ENCODE measurements around the gene PCCA.
A peak's percentile ranks its signal among the peaks of the same experiment; 100 is the strongest.

The PCCA gene

GRCh38 chr13:100397627-100398026, 308.7 kb downstream of the PCCA start:
- H3K4me3 ChIP-seq (ENCODE audit: control insufficient read depth, low read depth, low read length): no peak overlapping the region
- TF ChIP-seq, protein P1, sequence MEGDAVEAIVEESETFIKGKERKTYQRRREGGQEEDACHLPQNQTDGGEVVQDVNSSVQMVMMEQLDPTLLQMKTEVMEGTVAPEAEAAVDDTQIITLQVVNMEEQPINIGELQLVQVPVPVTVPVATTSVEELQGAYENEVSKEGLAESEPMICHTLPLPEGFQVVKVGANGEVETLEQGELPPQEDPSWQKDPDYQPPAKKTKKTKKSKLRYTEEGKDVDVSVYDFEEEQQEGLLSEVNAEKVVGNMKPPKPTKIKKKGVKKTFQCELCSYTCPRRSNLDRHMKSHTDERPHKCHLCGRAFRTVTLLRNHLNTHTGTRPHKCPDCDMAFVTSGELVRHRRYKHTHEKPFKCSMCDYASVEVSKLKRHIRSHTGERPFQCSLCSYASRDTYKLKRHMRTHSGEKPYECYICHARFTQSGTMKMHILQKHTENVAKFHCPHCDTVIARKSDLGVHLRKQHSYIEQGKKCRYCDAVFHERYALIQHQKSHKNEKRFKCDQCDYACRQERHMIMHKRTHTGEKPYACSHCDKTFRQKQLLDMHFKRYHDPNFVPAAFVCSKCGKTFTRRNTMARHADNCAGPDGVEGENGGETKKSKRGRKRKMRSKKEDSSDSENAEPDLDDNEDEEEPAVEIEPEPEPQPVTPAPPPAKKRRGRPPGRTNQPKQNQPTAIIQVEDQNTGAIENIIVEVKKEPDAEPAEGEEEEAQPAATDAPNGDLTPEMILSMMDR (conservative IDR thresholded peaks at IDR 0.05; ENCODE audit: control insufficient read depth, insufficient read depth, low read depth, low read length): no peak
- no peak for DNase-seq (ENCODE audit: low read depth)

- TF ChIP-seq, protein P1 (conservative IDR thresholded peaks at IDR 0.05; ENCODE audit: control insufficient read depth, insufficient read depth, low read depth, low read length): no peak
- H3K4me3 ChIP-seq (ENCODE audit: control insufficient read depth, low read depth, low read length): no peak overlapping the region
- no peak for DNase-seq (ENCODE audit: low read depth)
Measured at GRCh38 chr13:100398360-100398759, 309.5 kb downstream of the PCCA start.

DNA sequence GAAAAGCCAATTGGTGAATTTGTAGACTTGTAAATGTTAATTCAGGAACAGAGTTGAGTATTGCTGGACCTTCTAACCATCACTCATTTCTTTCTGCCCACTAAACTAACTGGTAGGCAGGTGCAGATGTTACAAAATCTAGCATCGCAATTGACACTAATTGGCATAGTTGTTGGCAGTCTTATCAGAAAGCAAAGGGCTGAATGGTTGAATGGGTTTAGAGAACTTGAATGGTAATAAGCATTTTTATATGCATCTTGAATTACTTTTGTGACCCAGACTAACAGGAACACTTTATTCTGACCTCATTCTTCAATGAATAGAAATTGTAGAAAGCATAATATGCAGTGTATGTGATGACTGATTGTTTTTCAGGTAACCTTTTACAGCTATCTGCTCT, 310.6 kb downstream of the PCCA start:
- no peak for DNase-seq (ENCODE audit: low read depth)
- TF ChIP-seq, protein P1 (conservative IDR thresholded peaks at IDR 0.05; ENCODE audit: control insufficient read depth, insufficient read depth, low read depth, low read length): no peak
- no peak overlapping the region for H3K4me3 ChIP-seq (ENCODE audit: control insufficient read depth, low read depth, low read length)

- no peak overlapping the region for H3K4me3 ChIP-seq (ENCODE audit: control insufficient read depth, low read depth, low read length)
- DNase-seq (ENCODE audit: low read depth): no peak
Measured at GRCh38 chr13:100403675-100404074, 314.8 kb downstream of the PCCA start.

DNA sequence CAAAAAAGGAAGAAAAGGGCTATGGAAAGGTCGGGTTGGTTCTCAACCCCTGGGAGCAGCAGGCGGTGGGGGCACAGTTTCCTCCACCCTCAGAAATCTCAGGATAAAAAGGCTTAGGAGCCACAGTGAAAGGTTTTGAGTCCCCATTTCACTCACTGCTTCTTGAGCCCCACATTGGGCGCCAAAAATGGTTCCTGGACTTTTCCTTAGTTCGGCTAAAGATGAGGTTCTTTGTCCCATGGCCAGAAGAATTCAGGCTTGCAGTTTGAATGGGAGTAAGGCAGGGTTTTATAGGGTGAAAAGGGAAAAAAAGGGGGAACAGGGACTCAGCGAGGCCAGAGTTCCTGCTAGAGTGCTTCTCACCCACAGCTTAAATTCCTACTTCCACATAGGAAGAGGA, 320.2 kb downstream of the PCCA start:
- TF ChIP-seq, protein P1 (conservative IDR thresholded peaks at IDR 0.05; ENCODE audit: control insufficient read depth, insufficient read depth, low read depth, low read length): no peak
- peak; percentile 10 for DNase-seq (ENCODE audit: low read depth)
- H3K4me3 ChIP-seq (ENCODE audit: control insufficient read depth, low read depth, low read length): no peak overlapping the region

More at GRCh38 chr13:100403675-100404074, 314.8 kb downstream of the PCCA start:
- TF ChIP-seq, protein P1 (conservative IDR thresholded peaks at IDR 0.05; ENCODE audit: control insufficient read depth, insufficient read depth, low read depth, low read length): no peak

DNA sequence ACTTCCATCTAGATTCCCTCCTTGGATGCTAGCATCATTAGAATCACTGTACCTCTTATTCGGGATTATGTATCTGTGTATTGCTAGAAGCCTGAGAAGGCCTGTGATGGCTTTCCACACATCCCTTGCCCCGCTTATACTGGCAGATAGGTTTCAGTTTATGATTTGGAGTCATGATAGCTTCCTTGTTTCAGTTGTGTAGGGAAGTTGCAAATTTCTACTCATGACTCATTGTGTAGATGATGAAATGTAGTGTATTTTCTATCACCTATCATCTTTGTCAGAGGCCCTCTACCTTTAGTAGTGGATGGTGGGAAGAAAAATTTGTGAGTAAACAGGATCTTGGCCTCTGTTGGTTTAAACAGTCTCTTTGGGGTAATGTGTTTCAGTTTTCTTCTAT, 334.5 kb downstream of the PCCA start:
- TF ChIP-seq, protein P1 (conservative IDR thresholded peaks at IDR 0.05; ENCODE audit: control insufficient read depth, insufficient read depth, low read depth, low read length): no peak
- H3K4me3 ChIP-seq (ENCODE audit: control insufficient read depth, low read depth, low read length): no peak overlapping the region
- peak; percentile 46 for DNase-seq (ENCODE audit: low read depth)

GRCh38 chr13:100428986-100429385, 340.1 kb downstream of the PCCA start:
- DNase-seq (ENCODE audit: low read depth): no peak
- TF ChIP-seq, protein P1 (conservative IDR thresholded peaks at IDR 0.05; ENCODE audit: control insufficient read depth, insufficient read depth, low read depth, low read length): no peak
- no peak overlapping the region for H3K4me3 ChIP-seq (ENCODE audit: control insufficient read depth, low read depth, low read length)

Data from fibroblast of mammary gland (primary cell).